NCI-H2227 (cell line): ENCODE measurements around the gene CCM2.
"Not testable (repeated sequence)": the region's sequence is repeated elsewhere in the genome, so short reads cannot be mapped to it uniquely, and the experiment has no call there.

ENCODE experiments used
- DNase-seq: peaks from one replicate; lab custom pipeline; 2025; ENCODE audit not compliant: unreplicated experiment; lab: John Stamatoyannopoulos, UW

CCM2 gene

GRCh38 chr7:44981035-44981706 is 18.8 kb upstream of the CCM2 start:
- DNase-seq: no peak

GRCh38 chr7:44982535-44982923 is 17.5 kb upstream of the CCM2 start:
- no peak for DNase-seq

DNA sequence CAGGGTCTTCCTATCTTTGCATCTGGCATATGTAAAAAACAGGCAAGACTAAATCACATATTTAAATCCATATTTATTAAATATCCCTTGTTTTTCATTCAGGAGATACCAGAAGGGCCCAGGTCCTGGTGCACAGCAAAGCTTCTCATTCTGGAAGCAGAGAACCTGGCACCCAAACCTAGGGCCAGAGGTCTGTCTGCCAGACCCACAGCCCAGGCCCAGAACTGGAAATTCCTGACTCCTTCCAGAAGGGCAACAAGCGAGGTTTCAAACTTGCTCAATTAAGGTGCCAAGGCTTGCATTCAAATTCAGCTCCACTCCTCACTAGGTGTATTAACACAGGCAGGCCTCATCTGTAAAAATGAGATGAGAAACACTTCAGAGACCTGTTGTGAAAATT is 17.0 kb upstream of the CCM2 start:
- DNase-seq: no peak

- DNase-seq: no peak
Observed at GRCh38 chr7:44983742-44984477, 16.1 kb upstream of the CCM2 start.

- no peak for DNase-seq
Observed at GRCh38 chr7:44984478-44984758, 15.6 kb upstream of the CCM2 start.

DNA sequence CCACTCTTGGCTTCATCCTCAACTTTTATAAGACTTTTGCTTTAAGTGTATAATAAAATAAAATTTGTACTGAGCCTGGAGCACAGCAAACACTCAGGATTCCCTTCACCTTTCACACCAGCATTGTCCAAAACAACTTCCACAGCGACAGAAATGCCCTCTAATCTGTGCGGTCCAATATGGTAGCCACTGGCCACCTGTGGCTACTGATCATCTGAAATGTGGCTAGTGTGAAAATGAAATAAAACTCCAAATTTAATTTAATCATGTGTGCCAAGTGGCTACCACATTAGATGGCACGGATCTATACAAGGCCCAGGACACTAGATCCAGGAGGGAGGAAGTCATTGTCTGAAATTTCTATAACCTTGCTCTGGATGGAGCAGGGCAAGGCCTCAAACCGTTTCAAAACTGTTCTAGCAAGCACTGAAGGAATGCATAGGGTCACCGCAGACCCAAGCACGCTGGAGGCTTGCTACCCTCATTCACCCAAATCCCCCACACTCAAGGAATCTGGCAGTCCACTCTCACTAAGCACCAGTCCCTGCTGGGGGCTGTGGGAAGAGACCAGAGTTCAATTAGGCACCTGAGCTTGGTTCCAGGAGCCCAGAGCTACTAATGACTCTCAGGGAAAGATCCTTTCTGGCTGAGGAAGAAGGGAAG is 14.8 kb upstream of the CCM2 start:
- no peak for DNase-seq

GRCh38 chr7:44985900-44986217 is 14.1 kb upstream of the CCM2 start:
- peak; percentile 54 for DNase-seq

DNA sequence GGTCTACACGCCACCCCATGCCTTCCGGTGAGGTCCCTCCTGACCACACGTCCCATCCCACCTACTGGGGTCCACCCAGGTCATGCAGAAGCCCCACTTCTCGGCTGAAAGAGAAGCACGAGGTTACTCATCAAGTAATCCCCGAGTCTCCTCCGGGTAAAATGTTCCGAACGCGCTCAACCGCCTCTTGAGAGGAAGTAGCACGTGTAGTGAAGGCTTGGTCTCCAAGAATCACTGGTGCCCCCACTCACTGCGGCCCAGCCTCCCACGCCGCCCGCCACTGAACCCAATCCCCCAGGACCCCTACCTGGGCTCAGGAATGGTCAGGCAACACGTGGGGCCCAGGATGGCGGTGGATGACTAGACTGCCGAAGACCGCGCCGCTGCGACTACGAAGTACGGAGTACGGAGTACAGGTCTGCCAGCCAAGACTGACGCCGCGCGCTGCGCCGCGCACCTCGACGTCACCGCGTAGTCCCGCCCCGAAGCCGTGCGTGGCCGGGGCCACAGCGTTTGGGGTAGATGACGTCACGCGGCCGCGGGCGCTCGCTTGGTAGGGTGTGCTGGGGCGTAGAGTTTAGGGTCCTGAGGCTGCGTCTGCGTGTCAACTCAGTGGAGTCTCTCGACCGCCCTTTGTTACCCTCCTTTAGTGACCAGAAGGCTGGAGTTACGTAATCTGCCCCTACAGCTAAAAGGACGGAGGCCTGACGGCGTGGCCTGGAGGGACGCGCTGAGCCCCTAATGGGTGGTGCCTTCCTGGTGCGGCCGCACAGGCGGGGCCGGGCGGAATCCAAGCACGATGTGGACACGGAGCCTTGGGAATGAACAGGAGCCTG is 13.6 kb upstream of the CCM2 start:
- peak; percentile 95 for DNase-seq

DNA sequence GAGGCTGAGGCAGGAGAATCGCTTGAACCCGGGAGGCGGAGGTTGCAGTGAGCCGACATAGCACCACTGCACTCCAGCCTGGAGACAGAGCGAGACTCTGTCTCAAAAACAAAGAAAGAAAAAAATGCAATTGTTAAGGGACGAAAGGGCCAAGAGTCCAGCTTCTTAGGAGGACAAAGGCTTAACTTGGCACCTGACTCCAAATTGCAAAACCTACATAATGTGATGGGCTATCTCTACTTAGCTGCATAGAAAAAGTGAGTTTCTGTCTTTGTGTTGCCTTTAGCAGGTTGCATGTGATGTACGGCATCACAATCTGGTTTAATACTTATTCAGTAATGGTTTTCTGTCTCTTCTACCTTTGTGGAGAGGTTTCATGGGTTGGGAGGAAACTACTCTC is 12.5 kb upstream of the CCM2 start:
- DNase-seq: no peak

GRCh38 chr7:44987996-44988395 is 12.0 kb upstream of the CCM2 start:
- no peak for DNase-seq

- no peak for DNase-seq
Observed at GRCh38 chr7:44988701-44989100, 11.3 kb upstream of the CCM2 start.

GRCh38 chr7:44989132-44989531 is 10.9 kb upstream of the CCM2 start:
- DNase-seq: no peak

DNA sequence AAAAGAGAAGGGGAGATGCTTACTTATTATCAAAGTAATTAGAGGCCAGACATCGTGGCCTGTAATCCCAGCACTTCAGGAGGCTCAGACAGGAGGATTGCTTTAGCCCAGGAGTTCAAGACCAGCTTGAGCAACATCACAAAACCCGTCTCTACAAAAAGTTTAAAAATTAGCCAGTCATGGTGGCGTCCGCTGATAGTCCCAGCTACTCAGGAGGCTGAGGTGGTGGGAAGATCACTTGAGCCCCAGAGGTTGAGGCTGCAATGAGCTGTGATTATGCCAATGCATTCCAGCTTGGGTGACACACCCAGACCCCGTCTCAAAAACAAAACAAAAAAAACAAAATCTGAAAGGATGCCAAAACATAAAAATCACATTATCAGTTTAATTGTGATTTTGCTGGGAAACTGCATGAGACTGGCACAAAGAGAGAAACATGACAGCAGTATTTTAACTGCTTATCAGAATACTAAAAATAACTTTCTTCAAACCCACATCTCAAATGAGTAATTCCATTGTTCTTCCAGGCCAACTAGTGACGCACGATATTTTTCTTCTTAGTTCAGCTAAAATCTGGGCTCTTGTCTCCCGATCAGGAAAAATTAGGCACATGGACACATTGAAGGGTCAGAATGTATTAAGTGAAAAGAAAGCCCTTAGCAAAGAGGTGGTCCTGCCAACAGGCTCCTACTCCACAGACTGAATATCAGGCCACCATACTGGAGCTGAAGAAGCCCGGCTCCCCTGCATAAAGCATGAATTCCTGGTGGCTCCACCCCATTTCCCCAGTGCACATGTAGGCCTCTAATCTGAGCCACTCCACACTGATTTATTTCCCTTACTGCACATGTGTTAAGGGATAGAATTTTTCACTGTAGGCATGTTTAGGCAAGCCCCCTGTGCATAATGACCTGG is 9.6 kb upstream of the CCM2 start:
- DNase-seq: peak; percentile 21

- not testable (repeated sequence) for DNase-seq
Observed at GRCh38 chr7:44992004-44992795, 7.8 kb upstream of the CCM2 start.

GRCh38 chr7:44994877-44995554 is 5.0 kb upstream of the CCM2 start:
- no peak for DNase-seq

- no peak for DNase-seq
Observed at GRCh38 chr7:44995555-44996493, 4.2 kb upstream of the CCM2 start.

DNA sequence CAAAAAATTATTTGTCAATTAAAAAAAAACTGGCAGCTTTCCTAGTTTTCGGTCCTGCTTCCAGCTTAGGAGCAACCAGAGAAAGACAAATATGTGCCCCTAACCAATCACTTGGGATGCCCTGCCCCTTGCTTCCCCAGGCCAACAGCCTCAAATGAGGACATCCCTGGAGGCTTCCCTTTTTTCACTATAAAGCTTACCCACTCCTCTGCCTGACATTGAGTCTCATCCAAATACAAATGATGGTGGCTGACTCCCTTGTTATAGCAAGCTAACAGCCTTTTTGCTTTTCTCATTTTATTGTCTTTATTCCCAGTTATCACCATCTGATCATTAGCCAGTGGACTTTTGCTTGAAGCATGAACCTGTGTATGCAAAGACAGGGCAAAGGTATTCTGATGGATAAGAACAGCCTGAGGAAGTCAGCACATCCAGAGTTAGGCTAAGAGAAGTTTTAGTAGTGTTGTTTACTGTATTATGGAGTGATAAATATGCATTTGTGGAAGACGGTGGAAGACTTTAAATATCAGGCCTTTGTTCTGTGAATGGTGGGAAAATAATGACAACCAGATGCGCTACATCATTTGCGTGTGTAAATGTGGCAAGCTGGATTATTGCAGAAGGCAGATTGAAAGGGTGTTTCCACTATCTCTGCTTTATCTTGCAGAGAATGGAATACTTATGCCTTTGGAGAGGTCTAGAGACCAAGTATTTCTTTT is 1.7 kb upstream of the CCM2 start:
- DNase-seq: no peak
